GM12878 (cell line): ENCODE data around the gene AFF2. TPM values are rescaled to one million over a fixed set of nuclear protein-coding genes. Genes with fewer than 3 reads are reported as not detected.

Experiments used
- EZH2 ChIP-seq: IDR thresholded peaks from 2 replicates; pipeline ENCODE4 v1.6.1; 2012; ENCODE audit warnings: low read depth, mild to moderate bottlenecking, control low read depth, inconsistent platforms, low read length, borderline replicate concordance; ENCODE audit not compliant: control insufficient read depth
- HDAC6 ChIP-seq: fragments of 200-600 bp; sonication (generic); IDR thresholded peaks from one replicate; pipeline ENCODE4 v1.8.0; 2017; ENCODE audit warnings: antibody characterized with exemption; ENCODE audit not compliant: unreplicated experiment
- RCOR1 ChIP-seq: conservative IDR thresholded peaks from 2 replicates; pipeline ENCODE4 v1.6.1; 2012; ENCODE audit warnings: low read depth, low read length, improper control_type of control experiment
- ZNF274 ChIP-seq: IDR thresholded peaks from one replicate; pipeline ENCODE4 v1.8.0; 2011; ENCODE audit not compliant: insufficient read length, insufficient read depth
- polyA plus RNA-seq, 11 experiments: library from polyadenylated mRNA; depleted of rRNA in 4 of 11; unstranded in 6 of 11; stranded (reverse) in 5 of 11; fragments of >200 nt; fragmentation: Nextera tagmentation in 4 of 11; fragmentation: Illumina TruSeq in 1 of 11; extraction: Ambion mirVana in 4 of 11; extraction: Trizol in 1 of 11; gene quantifications; 1 replicate in 1 of 11; 2 replicates in 10 of 11; pipeline versions ENCODE4 v1.2.1 to v1.2.3, GENCODE V29; 2011 to 2016; ENCODE audit warnings: inconsistent platforms in 2 of 11, missing spikeins in 2 of 11, low read depth in 1 of 11
- total RNA-seq, 4 experiments: library from RNA; depleted of rRNA in 3 of 4; stranded (reverse); fragments of >200 nt in 3 of 4; fragmentation: Illumina TruSeq in 1 of 4; extraction: Trizol in 1 of 4; gene quantifications; 2 replicates each; pipeline versions ENCODE4 v1.2.1 to v1.2.3, GENCODE V29; 2013 to 2021
- TF ChIP-seq, protein P1 (sequence below): IDR thresholded peaks from 2 replicates; pipeline ENCODE4 v1.6.1; 2012; ENCODE audit warnings: improper control_type of control experiment, low read depth, low read length; ENCODE audit not compliant: insufficient replicate concordance
- TF ChIP-seq, protein P2 (sequence below): IDR thresholded peaks from 2 replicates; pipeline ENCODE4 v1.6.1; 2012; ENCODE audit warnings: low read depth, low read length, improper control_type of control experiment
- TF ChIP-seq, protein P3 (sequence below): IDR thresholded peaks from 2 replicates; pipeline ENCODE4 v1.6.1; 2011; ENCODE audit warnings: low read depth, mild to moderate bottlenecking, low read length, moderate library complexity, borderline replicate concordance; ENCODE audit errors: extremely low read depth

The AFF2 gene
- total and polyA plus RNA-seq, 10 of the 15 experiments (the other 5 are each of a cell fraction or from before 2014, with no cell fraction given) = under 0.01 to 0.03 TPM; not detected in 8

DNA sequence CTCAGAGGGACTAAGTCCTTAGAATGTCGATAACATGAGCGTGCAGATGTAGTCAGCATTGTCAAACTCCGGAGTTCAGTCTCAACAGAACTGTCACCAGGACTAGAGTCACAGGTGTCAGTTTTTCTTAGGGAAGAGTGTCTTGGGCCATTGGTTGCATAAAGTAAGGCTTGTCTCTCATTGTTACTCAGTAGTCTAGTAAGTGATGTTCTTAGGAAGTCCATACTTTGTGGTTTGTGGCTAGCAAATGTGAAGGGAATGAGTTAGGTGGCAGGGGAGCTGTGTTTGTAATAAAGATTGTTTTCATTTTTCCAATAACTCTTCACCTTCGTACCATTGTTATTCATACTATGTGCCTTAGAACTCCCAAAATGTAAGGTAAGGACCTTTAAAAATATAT, 119.6 kb downstream of the AFF2 start (continued):
- TF ChIP-seq, protein P1, sequence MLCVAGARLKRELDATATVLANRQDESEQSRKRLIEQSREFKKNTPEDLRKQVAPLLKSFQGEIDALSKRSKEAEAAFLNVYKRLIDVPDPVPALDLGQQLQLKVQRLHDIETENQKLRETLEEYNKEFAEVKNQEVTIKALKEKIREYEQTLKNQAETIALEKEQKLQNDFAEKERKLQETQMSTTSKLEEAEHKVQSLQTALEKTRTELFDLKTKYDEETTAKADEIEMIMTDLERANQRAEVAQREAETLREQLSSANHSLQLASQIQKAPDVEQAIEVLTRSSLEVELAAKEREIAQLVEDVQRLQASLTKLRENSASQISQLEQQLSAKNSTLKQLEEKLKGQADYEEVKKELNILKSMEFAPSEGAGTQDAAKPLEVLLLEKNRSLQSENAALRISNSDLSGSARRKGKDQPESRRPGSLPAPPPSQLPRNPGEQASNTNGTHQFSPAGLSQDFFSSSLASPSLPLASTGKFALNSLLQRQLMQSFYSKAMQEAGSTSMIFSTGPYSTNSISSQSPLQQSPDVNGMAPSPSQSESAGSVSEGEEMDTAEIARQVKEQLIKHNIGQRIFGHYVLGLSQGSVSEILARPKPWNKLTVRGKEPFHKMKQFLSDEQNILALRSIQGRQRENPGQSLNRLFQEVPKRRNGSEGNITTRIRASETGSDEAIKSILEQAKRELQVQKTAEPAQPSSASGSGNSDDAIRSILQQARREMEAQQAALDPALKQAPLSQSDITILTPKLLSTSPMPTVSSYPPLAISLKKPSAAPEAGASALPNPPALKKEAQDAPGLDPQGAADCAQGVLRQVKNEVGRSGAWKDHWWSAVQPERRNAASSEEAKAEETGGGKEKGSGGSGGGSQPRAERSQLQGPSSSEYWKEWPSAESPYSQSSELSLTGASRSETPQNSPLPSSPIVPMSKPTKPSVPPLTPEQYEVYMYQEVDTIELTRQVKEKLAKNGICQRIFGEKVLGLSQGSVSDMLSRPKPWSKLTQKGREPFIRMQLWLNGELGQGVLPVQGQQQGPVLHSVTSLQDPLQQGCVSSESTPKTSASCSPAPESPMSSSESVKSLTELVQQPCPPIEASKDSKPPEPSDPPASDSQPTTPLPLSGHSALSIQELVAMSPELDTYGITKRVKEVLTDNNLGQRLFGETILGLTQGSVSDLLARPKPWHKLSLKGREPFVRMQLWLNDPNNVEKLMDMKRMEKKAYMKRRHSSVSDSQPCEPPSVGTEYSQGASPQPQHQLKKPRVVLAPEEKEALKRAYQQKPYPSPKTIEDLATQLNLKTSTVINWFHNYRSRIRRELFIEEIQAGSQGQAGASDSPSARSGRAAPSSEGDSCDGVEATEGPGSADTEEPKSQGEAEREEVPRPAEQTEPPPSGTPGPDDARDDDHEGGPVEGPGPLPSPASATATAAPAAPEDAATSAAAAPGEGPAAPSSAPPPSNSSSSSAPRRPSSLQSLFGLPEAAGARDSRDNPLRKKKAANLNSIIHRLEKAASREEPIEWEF = no peak
- TF ChIP-seq, protein P2, sequence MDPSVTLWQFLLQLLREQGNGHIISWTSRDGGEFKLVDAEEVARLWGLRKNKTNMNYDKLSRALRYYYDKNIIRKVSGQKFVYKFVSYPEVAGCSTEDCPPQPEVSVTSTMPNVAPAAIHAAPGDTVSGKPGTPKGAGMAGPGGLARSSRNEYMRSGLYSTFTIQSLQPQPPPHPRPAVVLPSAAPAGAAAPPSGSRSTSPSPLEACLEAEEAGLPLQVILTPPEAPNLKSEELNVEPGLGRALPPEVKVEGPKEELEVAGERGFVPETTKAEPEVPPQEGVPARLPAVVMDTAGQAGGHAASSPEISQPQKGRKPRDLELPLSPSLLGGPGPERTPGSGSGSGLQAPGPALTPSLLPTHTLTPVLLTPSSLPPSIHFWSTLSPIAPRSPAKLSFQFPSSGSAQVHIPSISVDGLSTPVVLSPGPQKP = no peak
- no peak for TF ChIP-seq RCOR1
- TF ChIP-seq, protein P3, sequence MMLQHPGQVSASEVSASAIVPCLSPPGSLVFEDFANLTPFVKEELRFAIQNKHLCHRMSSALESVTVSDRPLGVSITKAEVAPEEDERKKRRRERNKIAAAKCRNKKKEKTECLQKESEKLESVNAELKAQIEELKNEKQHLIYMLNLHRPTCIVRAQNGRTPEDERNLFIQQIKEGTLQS = no peak
- TF ChIP-seq EZH2 = no peak
- no peak for TF ChIP-seq HDAC6
- TF ChIP-seq ZNF274 = no peak
